ENCODE results near the gene PPP1R13B.

Gene PPP1R13B

GRCh38 chr14:103858063-103858781 is 10.8 kb upstream of the PPP1R13B start:
- TF ChIP-seq CTCF (IDR thresholded peaks at IDR 0.05; ENCODE audit: low read depth, low read length, missing control alignments): no peak
- DNase-seq (ENCODE audit: low read depth): no peak
- H3K4me3 ChIP-seq (ENCODE audit: low read depth, low read length): no peak overlapping the region
- in situ Hi-C loops (cut with HindIII; ENCODE audit: low sequenced_read_pairs): no loop called here

GRCh38 chr14:103857256-103857655 is 9.9 kb upstream of the PPP1R13B start:
- in situ Hi-C loops (cut with HindIII; ENCODE audit: low sequenced_read_pairs): no loop called here
- no peak for TF ChIP-seq CTCF (IDR thresholded peaks at IDR 0.05; ENCODE audit: low read depth, low read length, missing control alignments)
- DNase-seq (ENCODE audit: low read depth): no peak
- no peak overlapping the region for H3K4me3 ChIP-seq (ENCODE audit: low read depth, low read length)

GRCh38 chr14:103856607-103857006 is 9.2 kb upstream of the PPP1R13B start:
- no peak overlapping the region for H3K4me3 ChIP-seq (ENCODE audit: low read depth, low read length)
- TF ChIP-seq CTCF (IDR thresholded peaks at IDR 0.05; ENCODE audit: low read depth, low read length, missing control alignments): no peak
- in situ Hi-C loops (cut with HindIII; ENCODE audit: low sequenced_read_pairs): no loop called here
- DNase-seq (ENCODE audit: low read depth): no peak

- no peak overlapping the region for H3K4me3 ChIP-seq (ENCODE audit: low read depth, low read length)
- in situ Hi-C loops (cut with HindIII; ENCODE audit: low sequenced_read_pairs): no loop called here
Measured at GRCh38 chr14:103856105-103856504, 8.7 kb upstream of the PPP1R13B start.

GRCh38 chr14:103855734-103856095 is 8.3 kb upstream of the PPP1R13B start:
- DNase-seq (ENCODE audit: low read depth): no peak
- no peak for TF ChIP-seq CTCF (IDR thresholded peaks at IDR 0.05; ENCODE audit: low read depth, low read length, missing control alignments)
- no peak overlapping the region for H3K4me3 ChIP-seq (ENCODE audit: low read depth, low read length)
- in situ Hi-C loops (cut with HindIII; ENCODE audit: low sequenced_read_pairs): no loop called here

More at GRCh38 chr14:103856105-103856504, 8.7 kb upstream of the PPP1R13B start:
- no peak for TF ChIP-seq CTCF (IDR thresholded peaks at IDR 0.05; ENCODE audit: low read depth, low read length, missing control alignments)
- no peak for DNase-seq (ENCODE audit: low read depth)

GRCh38 chr14:103854822-103855733 is 7.7 kb upstream of the PPP1R13B start:
- in situ Hi-C loops (cut with HindIII; ENCODE audit: low sequenced_read_pairs): no loop called here
- no peak overlapping the region for H3K4me3 ChIP-seq (ENCODE audit: low read depth, low read length)
- no peak for TF ChIP-seq CTCF (IDR thresholded peaks at IDR 0.05; ENCODE audit: low read depth, low read length, missing control alignments)
- DNase-seq (ENCODE audit: low read depth): no peak
